ENCODE data around the gene IL4R.

DNA sequence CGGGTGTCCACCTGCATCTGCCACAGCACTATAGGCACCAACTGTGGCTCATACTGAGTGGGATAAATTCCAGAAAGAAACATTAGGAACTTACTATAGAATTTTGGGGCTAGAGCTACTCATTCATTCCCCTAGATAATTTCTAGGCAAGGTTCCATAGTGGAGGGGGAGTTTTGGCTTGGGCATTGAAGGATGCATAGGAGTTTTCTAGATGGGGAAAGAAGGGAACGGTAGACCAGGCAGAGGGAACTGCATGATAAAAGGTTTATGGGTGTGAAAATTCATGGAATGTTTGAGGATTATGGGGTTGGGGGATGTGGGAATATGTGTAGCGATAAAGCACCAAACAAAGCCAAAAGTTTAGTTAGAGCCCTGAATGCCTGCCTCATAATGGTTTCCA, 35.5 kb downstream of the IL4R start:
- TF ChIP-seq, protein P1, sequence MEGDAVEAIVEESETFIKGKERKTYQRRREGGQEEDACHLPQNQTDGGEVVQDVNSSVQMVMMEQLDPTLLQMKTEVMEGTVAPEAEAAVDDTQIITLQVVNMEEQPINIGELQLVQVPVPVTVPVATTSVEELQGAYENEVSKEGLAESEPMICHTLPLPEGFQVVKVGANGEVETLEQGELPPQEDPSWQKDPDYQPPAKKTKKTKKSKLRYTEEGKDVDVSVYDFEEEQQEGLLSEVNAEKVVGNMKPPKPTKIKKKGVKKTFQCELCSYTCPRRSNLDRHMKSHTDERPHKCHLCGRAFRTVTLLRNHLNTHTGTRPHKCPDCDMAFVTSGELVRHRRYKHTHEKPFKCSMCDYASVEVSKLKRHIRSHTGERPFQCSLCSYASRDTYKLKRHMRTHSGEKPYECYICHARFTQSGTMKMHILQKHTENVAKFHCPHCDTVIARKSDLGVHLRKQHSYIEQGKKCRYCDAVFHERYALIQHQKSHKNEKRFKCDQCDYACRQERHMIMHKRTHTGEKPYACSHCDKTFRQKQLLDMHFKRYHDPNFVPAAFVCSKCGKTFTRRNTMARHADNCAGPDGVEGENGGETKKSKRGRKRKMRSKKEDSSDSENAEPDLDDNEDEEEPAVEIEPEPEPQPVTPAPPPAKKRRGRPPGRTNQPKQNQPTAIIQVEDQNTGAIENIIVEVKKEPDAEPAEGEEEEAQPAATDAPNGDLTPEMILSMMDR (IDR thresholded peaks at IDR 0.05) = no peak
- TF ChIP-seq POLR2A (IDR thresholded peaks at IDR 0.05) = no peak

All from right lobe of liver (tissue), 4 donors.